ENCODE data around the gene RPRD1A.
"Not testable (repeated sequence)": the region's sequence is repeated elsewhere in the genome, so short reads cannot be mapped to it uniquely, and the experiment has no call there.

RPRD1A gene

DNA sequence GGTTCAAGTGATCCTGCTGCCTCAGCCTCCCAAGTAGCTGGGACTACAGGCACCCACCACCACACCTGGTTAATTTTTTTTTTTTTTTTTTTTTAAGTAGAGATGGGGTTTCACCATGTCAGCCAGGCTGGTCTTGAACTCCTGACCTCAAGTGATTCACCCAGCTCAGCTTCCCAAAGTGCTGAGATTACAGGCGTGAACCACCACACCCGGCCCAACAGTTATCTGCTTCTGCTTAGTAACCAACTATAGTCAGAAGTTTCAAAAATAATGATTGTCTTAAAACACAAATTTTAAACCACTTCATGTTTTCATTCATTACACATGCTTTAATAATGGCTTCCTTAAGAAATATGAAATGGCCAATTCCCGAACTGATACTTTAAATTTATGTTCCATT, 43.1 kb downstream of the RPRD1A start:
- DNase-seq, result not testable (repeated sequence)

DNA sequence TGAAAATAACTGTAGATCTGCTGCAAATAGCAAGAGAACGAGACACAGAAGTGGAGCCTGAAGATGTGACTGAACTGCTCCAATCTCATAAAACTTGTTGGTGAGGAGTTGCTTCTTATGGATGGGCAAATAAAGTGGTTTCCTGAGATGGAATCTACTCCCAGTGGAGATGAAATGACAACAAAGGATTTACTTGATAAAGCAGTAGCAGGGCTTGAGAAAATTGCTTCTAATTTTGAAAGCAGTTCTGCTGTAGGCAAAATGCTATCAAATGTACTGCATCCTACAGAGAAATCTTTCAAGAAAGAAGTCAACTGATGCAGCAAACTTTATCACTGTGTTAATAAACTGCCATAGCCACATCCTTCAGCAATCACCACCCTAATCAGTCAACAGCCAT, 44.0 kb downstream of the RPRD1A start:
- no peak for DNase-seq

DNA sequence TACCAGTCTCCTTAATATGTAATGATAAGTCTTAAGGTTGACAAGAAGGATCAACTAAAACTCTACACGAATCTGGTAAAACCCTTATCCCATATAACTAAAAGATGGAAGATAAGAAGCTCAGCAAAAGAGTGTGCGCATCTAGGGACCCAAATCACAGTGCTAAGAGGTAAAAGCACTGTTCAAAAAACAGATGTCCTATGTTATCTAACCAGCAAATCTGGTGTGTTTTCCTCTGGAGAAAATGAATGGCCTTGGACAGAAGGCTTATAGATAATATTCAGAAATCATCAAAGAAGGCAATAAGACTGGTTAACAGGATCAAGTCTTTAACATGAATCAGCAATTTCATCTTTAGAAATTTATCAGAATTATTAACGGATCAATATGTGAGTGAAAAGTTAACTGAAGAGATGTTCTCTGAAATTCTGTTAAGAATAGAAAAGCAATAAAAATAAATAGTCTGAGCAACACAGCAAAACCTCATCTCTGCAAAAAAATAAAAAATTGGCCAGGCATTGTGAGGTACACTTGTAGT, 47.1 kb downstream of the RPRD1A start:
- no peak for DNase-seq

DNA sequence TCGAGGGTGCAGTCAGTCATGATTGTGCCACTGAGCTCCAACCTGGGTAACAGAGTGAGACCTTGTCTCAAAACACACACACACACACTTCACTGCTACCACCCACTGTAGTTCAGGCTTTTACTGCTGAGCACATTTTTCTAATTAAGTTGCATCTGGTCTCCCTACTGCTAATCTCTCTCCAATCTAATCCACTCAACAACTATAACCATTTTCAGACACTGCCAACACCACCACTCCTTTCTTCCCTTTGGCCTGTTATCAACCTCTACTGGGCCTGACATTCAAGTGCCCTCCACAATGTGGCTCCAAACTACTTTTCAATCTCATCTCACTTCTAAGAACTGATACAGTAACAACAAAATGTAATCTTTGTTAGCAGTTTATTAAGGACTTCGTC, 50.1 kb downstream of the RPRD1A start:
- no peak for DNase-seq

DNA sequence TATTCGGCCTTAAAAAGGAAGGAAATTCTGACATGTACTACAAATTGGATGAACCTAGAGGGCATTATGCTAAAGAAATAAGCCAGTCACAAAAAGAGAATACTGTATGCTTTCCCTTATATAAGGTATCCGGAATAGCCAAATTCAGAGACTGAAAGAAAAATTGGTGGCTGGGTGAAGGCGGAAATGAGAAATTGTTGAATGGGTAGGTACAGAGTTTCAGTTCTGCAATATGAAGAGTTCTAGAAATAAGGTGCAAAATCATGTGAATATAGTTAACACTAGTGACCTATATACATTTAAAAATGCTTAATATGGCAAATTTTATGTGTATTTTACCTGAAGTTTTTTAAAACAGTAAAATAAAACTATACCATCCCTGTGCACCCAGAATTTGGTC, 51.7 kb downstream of the RPRD1A start:
- DNase-seq, result no peak

DNA sequence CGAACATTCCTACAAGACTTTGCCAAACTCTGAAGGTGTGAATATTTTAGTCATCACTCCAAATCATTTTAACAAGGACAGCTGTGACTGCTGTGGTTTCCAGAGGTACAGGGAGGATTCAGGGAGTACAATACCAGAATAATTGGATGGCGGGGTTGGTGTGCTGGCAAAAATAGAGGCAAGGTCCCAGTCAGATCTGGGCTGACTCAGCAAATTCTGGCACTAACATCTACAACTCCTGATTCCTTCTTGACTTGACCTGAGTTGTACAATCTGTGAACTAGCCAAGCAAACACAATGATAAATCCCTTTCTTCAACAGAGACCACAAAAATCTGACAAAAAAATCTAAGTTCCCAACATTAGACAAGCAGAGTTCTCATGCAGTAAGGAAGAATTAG, 54.5 kb downstream of the RPRD1A start:
- DNase-seq, result no peak

DNA sequence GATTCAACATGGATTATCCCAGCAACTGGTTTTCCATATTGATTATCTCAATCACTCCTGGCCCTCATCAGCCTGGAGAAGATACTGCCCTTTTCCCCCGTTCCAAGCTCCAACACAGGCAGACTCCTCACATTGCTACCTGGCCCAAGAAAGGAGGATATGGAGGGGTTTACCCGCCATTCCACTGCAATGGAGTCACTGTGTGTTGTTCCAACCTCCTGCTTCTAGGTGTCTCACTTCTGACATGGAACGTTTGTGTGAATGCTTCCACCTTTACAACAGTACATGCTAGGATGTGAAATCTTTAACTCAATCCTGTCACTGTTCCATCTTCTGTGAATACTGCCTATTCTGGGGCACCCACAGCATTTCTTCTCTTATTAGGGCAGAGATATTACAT, 58.1 kb downstream of the RPRD1A start:
- DNase-seq, result no peak

DNA sequence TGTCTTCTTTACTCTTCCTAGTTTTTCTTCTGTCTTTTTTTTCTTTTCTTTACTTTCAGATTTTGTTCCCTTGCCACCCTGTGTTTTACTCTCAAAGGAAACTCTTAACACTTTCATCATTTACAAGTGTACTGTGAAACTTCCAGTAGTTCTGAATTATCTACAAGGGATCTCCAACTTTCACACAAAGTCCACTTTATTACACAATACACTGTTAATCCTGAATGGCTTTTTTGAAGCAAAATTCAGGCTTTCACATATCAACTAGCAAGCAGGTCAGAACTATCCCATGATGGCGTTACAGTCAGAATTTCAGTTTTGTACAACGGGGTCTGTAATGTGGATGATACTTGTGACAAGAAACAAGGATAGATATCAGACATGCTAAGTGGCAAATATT, 60.4 kb downstream of the RPRD1A start:
- DNase-seq, result no peak

DNA sequence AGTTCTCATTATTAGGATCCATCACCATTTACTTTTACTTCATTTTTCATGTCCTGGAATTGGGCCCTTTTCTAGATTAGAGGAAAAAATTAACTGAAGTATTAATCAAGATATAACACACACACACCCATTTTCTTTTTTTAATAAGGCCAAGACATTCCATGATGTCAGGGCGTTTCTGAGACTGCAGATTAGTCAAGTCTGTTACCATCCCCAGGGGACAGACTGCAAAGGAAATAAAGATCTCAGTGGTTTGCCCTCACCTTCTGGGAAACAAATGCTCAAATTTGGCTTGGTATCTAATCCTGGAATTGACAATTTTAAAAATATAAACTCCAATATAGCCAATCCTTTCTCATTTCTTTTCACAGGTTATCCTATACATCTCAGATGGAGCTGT, 67.4 kb downstream of the RPRD1A start:
- DNase-seq, result no peak

DNA sequence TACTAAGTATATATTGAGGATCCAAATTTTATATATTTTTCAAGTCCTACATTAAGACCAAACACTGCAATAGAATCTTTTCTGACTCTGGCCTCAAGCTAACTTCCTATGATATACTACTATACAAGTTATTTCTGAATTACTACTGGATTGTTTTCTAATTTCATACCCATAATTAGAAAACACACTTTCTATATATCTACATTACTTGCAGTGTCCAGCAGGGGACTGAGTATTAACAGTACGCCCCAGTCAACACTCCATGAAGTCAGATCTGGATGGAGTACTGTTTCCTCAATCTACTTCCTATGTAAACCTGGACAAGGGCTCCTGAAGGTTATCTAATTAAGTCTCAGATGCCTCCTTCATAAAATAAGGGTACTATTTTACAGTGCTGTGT, 68.4 kb downstream of the RPRD1A start:
- DNase-seq, result peak; percentile 3

DNA sequence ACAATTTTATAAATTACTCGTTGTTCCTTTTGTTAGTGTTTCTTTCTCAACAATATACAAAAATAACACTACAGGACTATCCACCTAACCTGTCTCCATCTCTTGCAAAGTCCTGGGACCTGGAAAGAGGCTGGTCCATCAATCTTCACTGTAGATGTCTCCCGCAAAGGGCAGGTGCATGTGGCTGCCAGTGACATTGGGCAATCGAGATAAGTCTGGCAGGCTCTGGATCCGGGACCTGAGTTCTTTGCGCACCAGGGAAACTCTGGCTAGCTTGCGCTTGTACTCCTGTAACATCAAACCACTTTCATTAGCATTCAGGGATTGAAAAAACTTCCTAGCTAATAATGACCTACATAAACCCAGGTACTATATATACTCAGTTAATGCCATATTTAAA, 74.3 kb downstream of the RPRD1A start:
- no peak for DNase-seq

DNA sequence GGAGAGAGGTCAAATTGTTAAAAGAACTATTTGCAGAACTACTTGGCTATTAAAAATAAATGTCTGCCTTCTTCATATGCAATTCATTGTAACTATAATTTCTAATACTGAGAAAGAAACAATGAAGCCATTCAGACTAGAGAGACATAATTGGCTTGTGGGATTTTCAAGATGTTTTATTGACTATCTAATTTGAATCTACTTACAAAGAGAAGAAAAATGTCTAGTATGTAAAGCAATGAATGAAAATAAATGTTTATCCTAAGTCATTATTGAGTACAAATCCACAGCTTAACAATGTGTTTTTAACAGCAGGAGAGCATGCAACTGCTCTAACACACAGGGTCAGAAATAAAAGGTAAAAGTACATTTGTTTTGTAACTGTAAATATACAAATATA, 75.7 kb downstream of the RPRD1A start:
- DNase-seq, result no peak

DNA sequence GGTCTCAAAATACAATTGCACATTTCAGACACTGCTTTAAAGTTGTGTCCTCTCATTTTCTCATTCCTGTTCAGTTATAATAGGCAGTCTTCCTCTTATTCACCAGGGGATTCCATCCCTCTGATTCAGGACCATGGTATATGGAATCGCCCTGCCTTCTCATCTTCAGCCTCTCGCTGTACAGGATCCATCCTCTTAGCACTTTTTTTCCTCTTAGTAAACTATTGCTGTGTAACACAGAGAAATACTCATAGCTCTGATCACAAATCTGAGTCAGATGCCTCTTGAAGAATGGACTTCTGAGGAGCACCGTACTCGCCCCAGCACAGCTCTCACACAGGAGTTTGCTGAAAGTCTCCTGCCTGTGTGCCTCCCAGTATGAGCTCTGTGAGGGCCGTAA, 83.5 kb downstream of the RPRD1A start:
- no peak for DNase-seq

DNA sequence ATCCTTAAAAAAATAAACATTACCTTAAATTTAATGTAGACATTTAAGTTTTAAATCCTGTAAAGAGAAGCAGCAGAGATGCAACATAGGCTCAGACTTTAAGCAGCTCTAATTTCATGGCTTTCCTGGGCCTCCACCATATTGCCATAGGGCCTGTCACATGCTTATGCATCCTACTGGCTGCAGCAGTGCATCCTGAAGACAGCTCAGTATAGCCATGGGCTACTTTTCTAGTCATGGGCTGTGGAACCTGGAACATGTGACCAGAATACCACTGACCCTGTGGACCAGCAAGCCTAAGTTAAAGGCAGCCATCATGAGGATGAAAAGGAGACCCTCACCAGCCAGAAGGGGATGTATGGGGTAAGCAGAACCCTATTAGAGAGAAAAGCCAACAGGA, 84.2 kb downstream of the RPRD1A start:
- no peak for DNase-seq

DNA sequence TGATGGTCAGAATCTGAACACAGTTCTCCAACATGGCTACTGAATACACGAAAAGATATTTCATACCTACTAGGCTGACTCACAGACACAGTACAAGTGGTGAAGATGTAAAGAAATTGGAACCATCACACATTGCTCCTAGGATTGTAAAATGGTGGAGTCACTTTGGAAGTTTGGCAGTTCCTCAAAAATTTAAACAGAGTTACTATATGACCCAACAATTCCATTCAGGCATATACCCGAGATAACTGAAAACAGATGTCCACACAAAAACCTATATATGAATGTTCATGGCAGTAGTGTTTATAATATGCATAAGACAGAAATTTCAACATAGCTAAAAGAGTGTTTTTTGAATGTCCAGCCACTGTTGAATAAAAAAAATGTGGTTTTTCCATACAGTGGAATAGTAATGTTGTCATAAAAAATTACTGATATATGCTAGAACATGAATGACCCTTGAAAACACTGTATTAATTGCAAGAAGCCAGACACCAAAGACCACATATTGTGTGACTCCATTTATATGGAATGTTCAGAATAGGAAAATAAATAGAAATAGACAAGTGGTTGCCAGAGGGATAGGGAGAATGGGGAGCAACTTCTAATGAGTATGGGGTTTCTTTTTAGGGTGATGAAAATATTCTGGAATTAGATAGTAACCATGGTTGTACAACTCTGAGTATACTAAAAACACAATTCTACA, 84.8 kb downstream of the RPRD1A start:
- DNase-seq, result no peak

DNA sequence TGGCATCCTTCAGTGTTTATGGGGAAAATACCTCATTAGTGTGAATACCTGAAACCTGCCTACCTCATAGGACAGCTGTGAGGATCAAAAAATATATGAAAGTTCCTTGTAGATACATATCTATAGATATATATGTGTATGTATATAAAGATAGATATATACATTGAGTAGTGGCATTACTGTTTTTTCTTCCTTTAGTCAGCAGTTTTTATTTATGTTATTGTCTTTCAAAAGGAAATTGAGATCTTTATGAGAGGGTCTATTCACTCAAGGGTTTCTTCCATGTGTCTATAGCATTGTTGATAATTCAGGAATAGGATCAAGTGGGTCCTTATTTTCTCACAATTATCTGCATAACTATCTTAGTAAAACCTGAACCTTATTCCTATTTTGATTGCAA, 88.2 kb downstream of the RPRD1A start:
- no peak for DNase-seq

DNA sequence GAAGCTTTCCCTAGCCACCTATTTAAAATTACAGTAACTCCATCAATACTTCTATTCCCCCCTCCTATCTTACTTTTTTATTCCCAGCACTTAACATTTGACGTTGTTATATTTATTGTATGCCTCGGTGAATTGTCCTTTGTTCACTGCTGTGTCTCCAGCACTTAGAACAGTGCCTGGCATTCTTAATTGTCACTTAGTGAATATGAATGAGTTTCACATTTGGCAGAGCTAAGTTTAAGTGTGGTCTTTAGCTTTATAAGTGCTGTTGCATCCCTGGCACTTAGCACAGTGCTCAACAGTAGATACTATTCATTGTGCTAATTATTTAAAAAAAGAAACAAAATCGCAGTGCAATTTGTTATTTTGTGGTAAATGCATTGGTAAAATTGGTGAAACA, 93.2 kb downstream of the RPRD1A start:
- no peak for DNase-seq

DNA sequence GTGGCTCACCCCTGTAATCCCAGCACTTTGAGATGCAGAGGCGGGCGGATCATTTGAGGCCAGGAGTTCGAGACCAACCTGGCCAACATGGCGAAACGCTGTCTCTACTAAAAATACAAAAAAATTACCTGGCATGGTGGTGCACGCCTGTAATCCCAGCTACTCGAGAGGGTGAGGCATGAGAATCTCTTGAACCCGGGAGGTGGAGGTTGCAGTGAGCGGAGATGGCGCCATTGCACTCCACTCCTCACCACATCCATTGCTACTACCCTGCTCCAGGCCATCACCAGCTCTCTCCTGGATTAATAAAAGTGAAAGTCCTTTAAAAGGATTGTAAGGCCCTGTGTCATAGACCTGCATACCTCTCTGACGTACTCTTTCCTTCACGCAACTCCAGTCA, 93.7 kb downstream of the RPRD1A start:
- DNase-seq, result no peak

DNA sequence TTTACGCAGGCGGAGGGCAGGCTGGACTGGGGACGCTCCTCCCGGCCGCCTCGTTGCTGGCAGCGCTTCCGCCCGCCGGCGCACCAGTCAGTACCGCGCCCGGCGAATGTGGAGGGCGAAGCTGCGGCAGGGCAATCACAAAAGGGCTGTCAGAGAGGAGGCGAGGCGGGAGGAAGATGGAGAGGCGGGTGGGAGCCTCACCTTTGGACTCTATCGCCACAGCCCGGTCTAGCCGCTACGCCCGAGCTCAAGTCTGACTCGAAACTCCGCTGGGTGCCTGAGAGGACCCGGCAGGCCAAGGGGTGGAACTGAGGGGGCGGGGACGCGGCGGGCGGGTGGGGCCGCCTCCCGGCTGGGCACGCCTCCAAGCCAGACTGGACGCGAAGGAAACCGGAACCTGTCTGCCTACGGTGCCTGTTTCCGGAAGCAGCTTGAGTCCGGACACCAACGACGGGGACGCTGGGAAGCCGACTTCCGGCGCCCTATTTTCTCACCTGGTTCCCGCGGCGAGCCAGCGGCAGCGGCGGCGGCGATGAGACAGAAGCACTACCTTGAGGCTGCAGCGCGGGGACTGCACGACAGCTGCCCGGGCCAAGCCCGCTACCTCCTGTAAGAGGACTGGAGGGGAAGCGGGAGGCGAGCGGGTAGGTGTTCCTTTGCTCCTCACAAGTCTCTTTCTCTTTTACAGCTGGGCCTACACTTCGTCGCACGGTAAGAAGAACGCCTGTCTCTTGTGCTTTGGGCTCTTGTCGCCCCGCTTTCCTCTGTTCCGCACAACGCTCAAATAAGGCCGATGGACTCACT, 95.0 kb downstream of the RPRD1A start, which contains the start of gene RMP24:
RMP24 (plus strand) TSS at position 483 of the 804 bp plus-strand sequence.
- peak; percentile 93 for DNase-seq

DNA sequence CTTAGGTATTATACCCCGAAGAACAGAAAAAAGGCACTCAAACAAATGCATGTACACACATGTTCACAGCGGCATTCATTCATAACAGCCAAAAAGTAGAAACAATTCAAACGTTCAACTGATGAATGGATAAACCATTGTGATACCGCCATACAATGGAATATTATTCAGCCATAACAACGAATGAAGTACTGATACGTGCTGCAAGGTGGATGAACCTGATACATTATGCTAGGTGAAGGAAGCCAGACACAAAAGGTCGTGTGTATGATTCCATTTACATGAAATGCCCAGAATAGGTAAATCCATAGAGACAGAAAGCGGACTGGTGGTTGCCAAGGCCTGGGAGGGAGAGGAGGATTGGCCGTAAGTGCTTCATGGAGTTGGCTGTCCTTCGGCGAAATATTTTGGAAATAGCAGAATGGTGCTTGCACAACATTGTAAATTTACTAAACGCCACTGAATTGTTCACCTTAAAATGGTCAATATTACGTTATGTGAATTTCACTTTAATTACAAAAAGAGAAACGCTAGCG, 95.6 kb downstream of the RPRD1A start:
- DNase-seq, result no peak

DNA sequence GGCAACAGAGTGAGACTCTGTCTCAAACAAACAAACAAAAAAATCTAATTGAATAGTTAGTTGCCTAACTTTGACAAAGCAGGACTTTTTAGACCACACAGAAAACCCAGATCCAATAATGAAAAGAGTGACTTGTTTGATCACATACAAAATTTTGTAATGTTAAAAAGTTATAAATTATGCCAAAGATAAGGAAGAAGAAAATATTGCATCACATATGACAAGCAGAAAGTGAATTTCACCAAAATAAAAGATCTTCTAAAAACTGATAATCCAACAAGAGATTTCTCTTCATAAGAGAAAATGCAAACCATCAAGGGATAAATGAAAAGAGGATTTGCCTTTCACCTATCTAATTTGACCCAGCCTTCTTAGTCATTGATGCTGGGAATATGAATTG, 97.7 kb downstream of the RPRD1A start:
- DNase-seq, result peak; percentile 15

DNA sequence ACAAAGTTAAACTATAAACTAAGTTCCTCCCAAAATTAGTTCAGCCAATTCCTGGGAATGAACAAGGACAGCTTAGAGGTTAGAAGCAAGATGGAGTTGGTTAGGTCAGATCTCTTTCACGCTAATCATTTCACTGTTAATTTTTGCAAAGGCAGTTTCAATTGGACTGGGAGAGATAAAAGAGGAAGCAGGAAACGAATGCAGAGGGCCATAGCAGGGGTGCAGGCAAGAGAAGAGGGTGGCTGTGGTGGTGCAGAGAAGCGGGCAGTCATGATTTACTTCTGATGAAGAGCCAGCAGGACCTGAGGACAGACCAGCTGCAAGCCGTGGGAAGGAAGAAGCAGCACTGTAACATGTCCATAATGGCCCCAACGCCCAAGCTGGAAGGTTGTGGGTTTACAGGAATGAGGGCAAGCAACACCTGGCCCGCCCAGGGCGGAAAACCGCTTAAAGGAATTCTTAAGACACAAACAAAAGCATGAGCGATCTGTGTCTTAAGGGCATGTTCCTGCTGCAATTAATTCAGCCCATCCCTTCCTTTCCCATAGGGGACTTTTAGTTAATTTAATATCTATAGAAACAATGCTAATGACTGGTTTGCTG, 99.0 kb downstream of the RPRD1A start:
- no peak for DNase-seq

DNA sequence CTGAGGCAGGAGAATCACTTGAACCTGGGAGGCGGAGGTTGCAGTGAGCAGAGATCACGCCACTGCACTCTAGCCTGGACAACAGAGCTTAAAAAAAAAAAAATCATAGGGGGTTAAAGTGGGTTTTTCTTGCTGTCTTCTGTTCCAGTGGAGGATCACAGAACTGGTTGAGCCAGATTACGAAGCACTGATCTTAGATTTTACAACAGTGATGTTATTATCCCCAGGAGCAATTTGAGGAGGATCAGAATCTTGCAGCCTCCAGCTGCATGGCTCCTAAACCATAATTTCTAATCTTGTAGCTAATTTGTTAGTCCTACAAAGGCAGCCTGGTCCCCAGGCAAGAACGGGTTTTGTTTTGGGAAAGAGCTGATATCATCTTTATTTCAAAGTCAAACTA, 99.5 kb downstream of the RPRD1A start:
- not testable (repeated sequence) for DNase-seq

DNA sequence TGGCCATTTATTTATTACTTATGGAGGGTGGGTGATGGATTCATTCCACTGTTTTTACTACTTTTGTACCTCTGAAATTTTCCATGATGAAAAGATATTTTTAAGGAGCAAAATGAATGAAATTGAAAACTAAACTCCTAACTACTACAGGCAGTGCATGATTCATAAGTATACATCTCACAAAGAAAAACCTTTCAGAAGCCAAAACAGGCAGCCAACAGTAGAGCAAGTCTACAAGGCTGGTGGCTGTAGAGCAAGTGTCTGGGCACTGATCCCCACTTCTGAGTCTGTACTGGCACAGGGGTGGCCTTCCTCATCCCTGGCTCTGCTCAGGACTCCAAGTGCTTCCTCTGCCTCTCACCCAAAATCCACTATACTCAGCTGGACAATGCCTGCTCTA, 103.0 kb downstream of the RPRD1A start:
- no peak for DNase-seq
